GM11168 (cell line): ENCODE measurements around the gene AKR7A2.
"Not testable (repeated sequence)": the region's sequence is repeated elsewhere in the genome, so short reads cannot be mapped to it uniquely, and the experiment has no call there.

ENCODE experiments used
- in situ Hi-C: fragments of 300-500 bp; cut with MboI; formaldehyde crosslinking; loops from one replicate; pipeline ENCODE4 v1.12.0; 2022; ENCODE audit warnings: low sequenced_read_pairs; ENCODE audit not compliant: unreplicated experiment

AKR7A2 gene

GRCh38 chr1:19270343-19270730 lies 41.6 kb downstream of the AKR7A2 start:
- in situ Hi-C loops, result not testable (repeated sequence)

- in situ Hi-C loops, result not testable (repeated sequence)
Measured at GRCh38 chr1:19269427-19270342, 42.3 kb downstream of the AKR7A2 start.

GRCh38 chr1:19268445-19268844 lies 43.5 kb downstream of the AKR7A2 start:
- in situ Hi-C loops, result no loop called here

- in situ Hi-C loops, result no loop called here
Measured at GRCh38 chr1:19262744-19263143, 49.2 kb downstream of the AKR7A2 start.

GRCh38 chr1:19262047-19262446 lies 49.9 kb downstream of the AKR7A2 start:
- in situ Hi-C loops, result no loop called here

GRCh38 chr1:19260211-19261138 lies 51.5 kb downstream of the AKR7A2 start:
- in situ Hi-C loops, result no loop called here

GRCh38 chr1:19258353-19258752 lies 53.6 kb downstream of the AKR7A2 start:
- in situ Hi-C loops, result no loop called here

- in situ Hi-C loops, result no loop called here
Measured at GRCh38 chr1:19257178-19257914, 54.6 kb downstream of the AKR7A2 start.

GRCh38 chr1:19256301-19256700 lies 55.6 kb downstream of the AKR7A2 start:
- in situ Hi-C loops, result not testable (repeated sequence)

GRCh38 chr1:19255288-19255687 lies 56.7 kb downstream of the AKR7A2 start:
- in situ Hi-C loops, result no loop called here

- in situ Hi-C loops, result no loop called here
Measured at GRCh38 chr1:19254416-19254815, 57.5 kb downstream of the AKR7A2 start.
